OCI-LY7 (cell line): ENCODE results near the gene GALP.

Experiments
- EZH2phosphoT487 ChIP-seq: fragments of 200-600 bp; sonication (generic); IDR thresholded peaks from 2 replicates; pipeline ENCODE4 v1.6.1; 2018; ENCODE audit warnings: low read depth, borderline replicate concordance, mild to moderate bottlenecking, mixed run types, antibody characterized with exemption, low read length, moderate library complexity, mixed read lengths
- TF ChIP-seq, protein P1 (sequence below): fragments of 200-600 bp; sonication (generic); conservative IDR thresholded peaks from 2 replicates; pipeline ENCODE4 v1.5.1; 2014; ENCODE audit warnings: mild to moderate bottlenecking, antibody characterized with exemption, low read length, moderate library complexity, mixed read lengths

- TF ChIP-seq, protein P1, sequence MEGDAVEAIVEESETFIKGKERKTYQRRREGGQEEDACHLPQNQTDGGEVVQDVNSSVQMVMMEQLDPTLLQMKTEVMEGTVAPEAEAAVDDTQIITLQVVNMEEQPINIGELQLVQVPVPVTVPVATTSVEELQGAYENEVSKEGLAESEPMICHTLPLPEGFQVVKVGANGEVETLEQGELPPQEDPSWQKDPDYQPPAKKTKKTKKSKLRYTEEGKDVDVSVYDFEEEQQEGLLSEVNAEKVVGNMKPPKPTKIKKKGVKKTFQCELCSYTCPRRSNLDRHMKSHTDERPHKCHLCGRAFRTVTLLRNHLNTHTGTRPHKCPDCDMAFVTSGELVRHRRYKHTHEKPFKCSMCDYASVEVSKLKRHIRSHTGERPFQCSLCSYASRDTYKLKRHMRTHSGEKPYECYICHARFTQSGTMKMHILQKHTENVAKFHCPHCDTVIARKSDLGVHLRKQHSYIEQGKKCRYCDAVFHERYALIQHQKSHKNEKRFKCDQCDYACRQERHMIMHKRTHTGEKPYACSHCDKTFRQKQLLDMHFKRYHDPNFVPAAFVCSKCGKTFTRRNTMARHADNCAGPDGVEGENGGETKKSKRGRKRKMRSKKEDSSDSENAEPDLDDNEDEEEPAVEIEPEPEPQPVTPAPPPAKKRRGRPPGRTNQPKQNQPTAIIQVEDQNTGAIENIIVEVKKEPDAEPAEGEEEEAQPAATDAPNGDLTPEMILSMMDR = no peak
- no peak for TF ChIP-seq EZH2phosphoT487
These were observed 1.1 kb downstream of the GALP start for GRCh38 chr19:56176881-56177280.
